GM06990 (cell line): ENCODE measurements around the gene AGAP3.

Experiments used
- DNase-seq: peaks from one replicate; pipeline ENCODE4 v3.0.0-alpha.2; 2011; ENCODE audit not compliant: insufficient read length; ENCODE audit errors: extremely low read depth
- H3K27me3 ChIP-seq: replicated peaks from 2 replicates; pipeline ENCODE4 v1.6.0; 2011; ENCODE audit warnings: low read length; ENCODE audit not compliant: control insufficient read depth, insufficient read depth
- H3K36me3 ChIP-seq: 2 replicates; pipeline ENCODE4 v1.5.1; 2011; ENCODE audit warnings: low read length; ENCODE audit not compliant: control insufficient read depth, insufficient read depth
- H3K4me3 ChIP-seq: replicated peaks from 2 replicates; pipeline ENCODE4 v1.5.1; 2011; ENCODE audit warnings: low read depth, mild to moderate bottlenecking, control low read depth, low read length
- CTCF ChIP-seq: IDR thresholded peaks from 2 replicates; pipeline ENCODE4 v1.5.1; 2011; ENCODE audit warnings: low read length, control low read depth, mild to moderate bottlenecking, inconsistent platforms; ENCODE audit not compliant: insufficient read depth, poor library complexity, severe bottlenecking

The AGAP3 gene

GRCh38 chr7:151123822-151124464, 37.7 kb downstream of the AGAP3 start:
- peak; percentile 56 for DNase-seq
- H3K36me3 ChIP-seq: peaks cover 11% of the 10 kb centered on the region
- no peaks in the 10 kb centered on the region for H3K27me3 ChIP-seq
- TF ChIP-seq CTCF: peak; percentile 99
- no peak overlapping the region for H3K4me3 ChIP-seq

DNA sequence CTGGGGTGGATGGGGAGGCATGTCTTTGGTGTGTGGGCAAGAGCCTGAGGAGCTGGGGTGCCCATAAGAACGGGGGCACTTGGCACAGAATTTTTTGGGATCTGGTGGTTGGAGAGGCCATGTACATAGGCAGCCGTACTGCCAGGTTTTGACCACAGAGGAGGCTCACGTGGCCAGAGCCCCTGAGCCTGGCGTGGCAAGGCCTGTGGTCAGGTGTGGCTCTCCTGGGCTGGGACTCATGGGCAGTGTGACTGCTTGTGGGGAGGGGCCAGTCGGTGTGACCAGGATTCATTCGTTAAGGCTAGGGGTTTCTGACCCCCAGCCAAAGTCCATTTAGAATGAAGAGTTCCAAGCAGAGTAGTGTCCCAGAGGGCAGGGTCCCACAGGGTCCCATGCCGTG, 38.2 kb downstream of the AGAP3 start:
- no peak for DNase-seq
- H3K27me3 ChIP-seq: no peaks in the 10 kb centered on the region
- no peak overlapping the region for H3K4me3 ChIP-seq
- H3K36me3 ChIP-seq: peaks cover 10% of the 10 kb centered on the region
- TF ChIP-seq CTCF: no peak

DNA sequence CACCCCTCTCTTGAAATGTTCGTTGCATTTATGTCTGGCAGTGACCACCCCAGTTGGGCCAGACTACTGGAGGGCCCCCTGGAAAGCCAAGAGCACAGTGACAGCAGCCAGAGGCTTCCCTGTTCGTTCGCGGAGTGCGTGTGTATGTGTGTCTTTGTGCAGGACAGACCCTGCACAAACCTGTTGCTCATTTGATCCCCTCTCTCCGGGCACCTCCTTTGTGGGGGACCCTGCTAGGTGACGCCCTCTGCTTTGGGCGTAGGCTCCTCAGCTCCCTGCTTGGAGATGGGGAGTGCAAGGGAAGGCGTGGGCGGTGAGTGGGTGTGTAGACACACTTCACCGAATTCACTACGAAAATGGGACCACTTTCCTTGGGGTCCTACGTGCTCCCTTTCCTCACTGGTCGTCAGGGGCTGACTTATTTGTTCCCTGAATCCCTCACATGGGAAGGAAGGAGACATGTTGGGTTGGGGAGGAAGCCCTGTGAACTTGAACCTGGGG, 38.7 kb downstream of the AGAP3 start:
- no peak for TF ChIP-seq CTCF
- no peak for DNase-seq
- Histone ChIP-seq H3K27me3 (no peaks in the 10 kb centered on the region), H3K36me3 (peaks cover 10% of the 10 kb centered on the region), H3K4me3 (no peak overlapping the region)

GRCh38 chr7:151125470-151125845, 39.2 kb downstream of the AGAP3 start:
- Histone ChIP-seq H3K4me3 (no peak overlapping the region), H3K27me3 (no peaks in the 10 kb centered on the region), H3K36me3 (peaks cover 8% of the 10 kb centered on the region)
- TF ChIP-seq CTCF: no peak
- DNase-seq: no peak

GRCh38 chr7:151125846-151126481, 39.7 kb downstream of the AGAP3 start:
- Histone ChIP-seq H3K27me3 (no peaks in the 10 kb centered on the region), H3K4me3 (no peak overlapping the region), H3K36me3 (peaks cover 8% of the 10 kb centered on the region)
- DNase-seq: no peak
- TF ChIP-seq CTCF: no peak
